ENCODE results near the gene MRTFB.
"Not testable (repeated sequence)": the region's sequence is repeated elsewhere in the genome, so short reads cannot be mapped to it uniquely, and the experiment has no call there.

MRTFB gene

DNA sequence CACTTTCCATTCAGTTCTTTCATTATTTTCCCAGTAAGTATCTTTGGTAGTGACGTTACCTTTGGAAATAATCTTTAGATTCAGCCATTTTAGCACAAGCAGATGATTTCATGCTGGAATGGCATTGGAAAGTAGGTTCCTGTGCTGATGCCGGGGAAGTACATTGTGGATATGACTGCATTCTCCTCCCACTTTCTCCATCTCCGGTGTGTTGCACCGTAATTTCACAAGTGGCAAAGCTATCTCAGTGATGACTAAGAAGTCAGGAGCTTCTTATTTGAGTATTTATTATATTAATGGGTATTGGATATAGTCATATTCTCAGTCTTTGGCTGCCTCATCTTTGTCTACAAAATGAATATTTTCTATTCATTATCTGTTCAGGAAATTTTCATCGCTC lies 69.8 kb downstream of the MRTFB start:
- no peak for DNase-seq

DNA sequence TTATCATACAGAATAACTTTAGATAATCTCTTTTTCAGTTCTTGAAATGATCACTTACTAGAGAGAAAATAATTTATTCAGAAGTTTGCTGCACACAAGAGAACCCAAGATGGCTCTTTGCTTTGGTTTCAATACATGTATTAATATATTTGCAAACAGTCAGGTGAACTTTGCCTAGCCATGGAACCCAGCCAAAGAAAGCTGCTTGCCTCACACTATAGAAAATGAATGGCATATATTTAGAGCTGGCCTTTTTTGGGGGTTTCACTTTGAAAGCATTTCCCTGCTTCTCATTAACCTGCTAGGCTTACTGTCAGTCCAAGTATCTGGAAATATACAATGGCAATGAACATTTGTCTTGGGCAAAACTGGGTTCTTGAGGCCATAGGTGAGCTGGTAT lies 75.3 kb downstream of the MRTFB start:
- DNase-seq: no peak

GRCh38 chr16:14148016-14148415 lies 76.9 kb downstream of the MRTFB start:
- DNase-seq: no peak

GRCh38 chr16:14148569-14148968 lies 77.5 kb downstream of the MRTFB start:
- DNase-seq: no peak

- DNase-seq: no peak
These were observed 79.7 kb downstream of the MRTFB start for GRCh38 chr16:14150796-14151195.

GRCh38 chr16:14151256-14152030 lies 80.3 kb downstream of the MRTFB start:
- DNase-seq: no peak

- DNase-seq: no peak
These were observed 84.6 kb downstream of the MRTFB start for GRCh38 chr16:14155572-14156190.

DNA sequence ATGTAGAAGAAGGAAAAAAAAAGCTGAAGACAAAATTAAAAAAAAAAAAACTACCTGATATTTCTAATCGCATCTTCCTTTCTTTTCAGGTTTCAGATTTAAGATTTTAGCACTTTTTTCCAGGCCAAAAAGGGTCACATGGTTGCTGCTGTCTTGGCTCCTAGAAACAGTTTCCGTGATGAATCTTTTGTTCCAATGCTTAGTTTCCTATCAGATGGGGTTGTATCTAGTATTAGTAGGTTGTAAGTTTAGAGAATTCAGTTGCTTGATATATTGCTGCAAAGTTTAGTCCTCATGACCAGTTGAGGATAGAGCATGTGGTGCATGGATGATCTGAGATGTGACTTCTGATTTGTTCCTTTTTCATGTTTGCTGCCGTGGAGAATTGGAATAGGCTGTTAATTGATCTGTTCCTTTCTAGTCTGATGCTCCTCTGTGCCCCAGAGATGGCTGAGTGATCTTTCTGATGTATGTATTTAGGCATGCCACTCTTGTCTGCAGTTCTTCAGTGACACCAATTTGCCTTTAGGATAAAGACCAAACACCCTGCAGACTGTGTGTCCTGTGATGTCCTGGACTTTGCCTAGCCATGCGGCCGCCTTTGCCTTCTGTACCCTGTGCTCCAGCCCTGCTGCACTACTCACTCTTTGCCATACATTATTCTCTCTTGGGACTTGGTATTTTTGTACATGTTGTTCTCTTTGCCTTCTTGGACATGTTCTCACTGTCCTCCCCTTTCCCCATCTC lies 94.0 kb downstream of the MRTFB start:
- DNase-seq: no peak

DNA sequence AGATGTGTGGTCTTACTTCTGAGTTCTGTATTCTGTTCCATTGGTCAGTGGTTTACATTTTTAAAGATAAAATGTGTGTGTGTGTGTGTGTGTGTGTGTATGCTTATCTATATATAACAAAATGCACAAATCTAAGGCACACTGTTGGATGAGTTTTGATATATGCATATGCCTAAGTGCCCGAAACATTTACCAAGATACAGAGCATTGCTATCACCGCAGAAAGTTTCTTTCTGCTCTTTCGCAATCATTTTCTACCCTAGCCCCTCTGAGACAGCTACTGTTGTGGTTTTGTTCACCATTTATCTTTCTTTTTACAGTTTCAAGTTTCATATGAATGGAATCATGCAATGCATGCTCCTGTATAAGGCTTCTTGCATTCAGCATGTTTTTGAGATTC lies 97.0 kb downstream of the MRTFB start:
- DNase-seq: no peak

DNA sequence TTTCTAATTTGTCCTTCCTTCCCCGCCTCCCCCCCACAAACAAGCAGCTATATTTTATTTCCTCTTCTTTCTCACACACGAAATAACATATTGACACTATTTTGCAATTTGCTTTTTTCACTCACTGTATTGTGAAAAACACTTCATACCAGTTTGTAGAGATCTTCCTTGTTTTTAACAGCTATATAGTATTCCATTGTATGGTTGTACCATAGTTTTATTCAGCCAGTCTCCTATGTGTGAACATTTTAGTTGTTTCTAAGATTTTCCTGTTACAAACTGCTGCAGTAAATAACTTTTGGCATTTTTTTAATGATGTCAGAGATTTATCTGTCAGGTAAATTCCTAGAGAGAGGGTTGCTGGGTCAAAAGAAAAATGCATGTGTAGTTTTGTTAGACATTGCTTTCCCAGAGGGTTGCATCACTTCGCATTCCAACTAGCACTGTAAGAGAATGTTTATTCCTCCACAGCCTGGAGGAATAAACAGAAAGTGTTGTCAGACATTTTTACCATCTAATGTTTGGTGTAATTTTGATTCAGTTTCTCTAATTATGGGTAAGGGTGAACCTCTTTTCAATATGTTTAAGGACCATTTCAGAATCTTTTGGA lies 101.2 kb downstream of the MRTFB start:
- DNase-seq: no peak

- no peak for DNase-seq
These were observed 104.0 kb downstream of the MRTFB start for GRCh38 chr16:14175086-14175485.

GRCh38 chr16:14177704-14178103 lies 106.6 kb downstream of the MRTFB start:
- no peak for DNase-seq

DNA sequence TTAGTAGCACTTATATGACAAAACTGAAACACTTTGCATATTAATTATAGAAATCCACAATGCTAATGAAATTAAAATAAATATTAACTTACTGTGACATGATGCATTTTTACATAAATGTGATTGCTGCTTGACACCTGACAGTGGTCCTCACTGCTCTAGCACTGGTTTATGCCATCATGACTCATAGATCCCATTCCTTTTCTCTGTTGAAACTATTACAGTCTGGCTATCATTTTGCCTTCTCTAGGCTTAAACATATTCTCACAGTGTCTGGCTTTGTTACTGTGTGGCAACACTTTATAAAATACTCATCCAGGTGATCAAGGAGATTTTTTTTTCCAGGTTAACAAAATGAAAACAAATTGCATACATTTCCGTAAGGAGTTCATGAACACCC lies 108.0 kb downstream of the MRTFB start:
- no peak for DNase-seq

DNA sequence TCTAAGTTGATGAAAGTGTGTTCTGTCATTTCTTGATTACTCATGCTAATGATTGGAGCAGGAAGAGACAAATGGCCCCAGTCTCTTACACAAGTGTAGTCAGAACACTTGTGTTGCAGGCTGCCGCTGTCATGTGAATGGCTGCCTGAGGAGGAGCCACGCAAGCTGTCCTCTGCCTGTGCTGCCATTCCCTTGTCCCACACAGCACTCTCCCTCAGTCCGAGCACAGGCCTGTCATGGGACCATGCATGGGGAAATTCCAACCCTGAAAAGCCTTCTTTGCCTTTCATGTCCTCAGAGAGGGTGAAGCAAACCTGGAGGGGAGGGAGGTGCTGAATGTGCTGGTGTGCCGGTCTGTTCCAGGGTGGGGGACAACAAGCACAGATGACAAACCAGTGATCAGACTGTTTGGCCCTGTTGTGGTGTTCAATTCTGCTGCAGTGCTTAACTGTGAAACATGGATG lies 109.4 kb downstream of the MRTFB start:
- no peak for DNase-seq

DNA sequence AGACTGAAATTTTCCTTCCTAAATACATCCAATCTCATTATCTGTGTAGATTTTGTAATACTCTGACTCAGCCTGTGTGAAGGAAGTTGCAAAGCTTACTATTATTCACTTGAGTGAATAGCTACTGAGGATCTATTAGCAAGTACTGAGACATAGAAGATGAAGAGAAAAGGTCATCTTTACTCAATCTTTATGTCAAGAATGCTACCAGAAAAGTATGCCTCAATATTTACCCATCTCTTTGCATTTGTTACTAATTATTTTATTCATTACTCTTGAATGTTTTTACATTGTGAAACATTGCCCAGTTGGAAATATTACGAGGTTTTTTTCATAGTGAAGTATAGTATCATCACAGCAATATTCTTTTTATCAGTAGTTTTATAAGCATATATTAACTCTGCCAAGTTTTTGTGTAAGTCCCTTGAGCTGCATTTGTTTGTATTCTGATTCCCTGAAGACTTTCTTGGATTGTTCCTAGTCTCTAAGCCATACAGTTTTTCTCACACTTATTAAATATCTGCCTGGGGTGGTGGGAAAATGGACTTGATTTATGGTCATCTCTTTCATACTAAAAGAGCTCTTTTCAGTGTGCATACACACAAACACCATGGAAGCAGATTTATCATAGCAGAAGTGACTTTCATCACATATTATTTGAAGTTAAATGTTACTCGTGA lies 110.4 kb downstream of the MRTFB start:
- no peak for DNase-seq

- no peak for DNase-seq
These were observed 111.9 kb downstream of the MRTFB start for GRCh38 chr16:14182999-14183398.

GRCh38 chr16:14183962-14184361 lies 112.8 kb downstream of the MRTFB start:
- not testable (repeated sequence) for DNase-seq

- DNase-seq: no peak
These were observed 115.1 kb downstream of the MRTFB start for GRCh38 chr16:14186007-14186794.

GRCh38 chr16:14186795-14187221 lies 115.7 kb downstream of the MRTFB start:
- DNase-seq: no peak

DNA sequence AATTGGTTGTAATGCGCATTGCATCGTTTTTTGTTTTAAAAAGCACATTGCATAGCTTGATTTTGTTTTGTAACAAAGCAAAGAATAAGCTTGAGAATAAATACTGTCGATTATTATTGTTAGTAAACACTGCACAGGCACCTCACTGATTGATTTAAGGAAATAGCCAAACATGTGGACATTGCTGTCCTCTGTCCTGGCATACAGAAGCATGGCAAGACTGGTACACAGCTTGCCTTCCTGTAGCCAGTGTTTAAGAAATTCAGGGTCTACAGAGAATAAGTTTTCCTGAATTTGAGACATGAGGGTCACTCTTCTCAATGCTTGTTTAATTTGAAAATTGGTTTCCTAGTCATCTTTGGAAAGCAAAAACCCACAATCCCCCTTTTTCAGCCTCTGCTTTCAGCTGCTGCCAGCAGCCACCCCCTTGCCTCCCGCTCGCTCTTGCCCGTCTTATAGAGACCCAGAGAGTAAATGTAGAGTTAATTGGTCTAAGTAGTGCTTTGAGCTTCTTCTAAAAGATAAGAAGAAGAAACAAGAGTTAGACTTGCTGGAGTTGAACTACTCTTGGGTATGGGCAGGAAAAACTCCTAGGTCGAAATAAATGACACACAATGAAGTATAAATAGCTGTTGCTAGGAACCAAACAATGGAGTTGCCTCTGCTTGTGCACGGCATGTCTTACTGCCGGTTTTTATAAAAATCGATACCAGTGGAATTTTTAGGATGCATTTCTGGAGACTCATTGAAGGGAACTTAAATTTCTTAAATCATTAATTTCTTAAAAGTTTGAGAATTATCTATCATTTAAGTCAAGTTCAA lies 116.6 kb downstream of the MRTFB start:
- DNase-seq: no peak

- DNase-seq: no peak
These were observed 122.3 kb downstream of the MRTFB start for GRCh38 chr16:14193316-14193871.
